Fibroblast of lung (primary cell): ENCODE measurements around the gene PSMD4.

Source experiments
- CTCF ChIP-seq, 2 donors: IDR thresholded peaks in 1 of 2; conservative IDR thresholded peaks in 1 of 2; 1 replicate in 1 of 2; 2 replicates in 1 of 2; pipeline ENCODE4 v1.5.1; 2011 to 2012; ENCODE audit warnings: low read length in 2 of 2, control low read depth in 1 of 2, inconsistent platforms in 1 of 2, low read depth in 1 of 2, mild to moderate bottlenecking in 1 of 2
- EZH2 ChIP-seq: IDR thresholded peaks from 2 replicates; pipeline ENCODE4 v1.5.1; 2012; ENCODE audit warnings: low read length, control low read depth, mild to moderate bottlenecking; ENCODE audit errors: missing control alignments

GRCh38 chr1:151213560-151213959 is 41.0 kb upstream of the PSMD4 start:
- no peak for TF ChIP-seq CTCF (conservative IDR thresholded peaks at IDR 0.05 in 1 of 2, IDR thresholded peaks at IDR 0.05 in 1 of 2; ENCODE audit: low read depth in 1 of 2, low read length in 2 of 2)
- no peak for TF ChIP-seq EZH2
